EH (cell line): ENCODE results near the gene ZNF879.
A peak's percentile ranks its signal among the peaks of the same experiment; 100 is the strongest.

Source experiments
- DNase-seq: peaks from one replicate; pipeline ENCODE4 v3.0.0-alpha.2; 2015; ENCODE audit warnings: low read depth

The ZNF879 gene

DNA sequence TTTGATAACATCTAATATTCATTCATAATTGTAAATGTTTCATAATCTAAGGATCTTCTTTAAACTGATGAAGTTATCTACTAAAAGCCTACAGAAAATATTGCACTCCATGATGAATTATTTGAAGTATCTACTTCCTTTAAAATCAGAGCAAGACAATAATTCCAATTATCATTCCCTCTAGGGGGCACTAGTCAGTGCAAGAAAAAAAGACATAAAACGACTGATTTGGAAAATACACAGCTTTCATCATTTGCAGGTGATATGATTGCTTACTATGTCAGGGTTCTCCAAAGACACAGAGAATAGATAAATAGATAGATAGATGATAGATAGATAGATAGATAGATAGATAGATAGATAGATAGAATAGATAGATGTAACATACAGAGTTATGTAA lies 14.9 kb upstream of the ZNF879 start:
- DNase-seq: no peak

DNA sequence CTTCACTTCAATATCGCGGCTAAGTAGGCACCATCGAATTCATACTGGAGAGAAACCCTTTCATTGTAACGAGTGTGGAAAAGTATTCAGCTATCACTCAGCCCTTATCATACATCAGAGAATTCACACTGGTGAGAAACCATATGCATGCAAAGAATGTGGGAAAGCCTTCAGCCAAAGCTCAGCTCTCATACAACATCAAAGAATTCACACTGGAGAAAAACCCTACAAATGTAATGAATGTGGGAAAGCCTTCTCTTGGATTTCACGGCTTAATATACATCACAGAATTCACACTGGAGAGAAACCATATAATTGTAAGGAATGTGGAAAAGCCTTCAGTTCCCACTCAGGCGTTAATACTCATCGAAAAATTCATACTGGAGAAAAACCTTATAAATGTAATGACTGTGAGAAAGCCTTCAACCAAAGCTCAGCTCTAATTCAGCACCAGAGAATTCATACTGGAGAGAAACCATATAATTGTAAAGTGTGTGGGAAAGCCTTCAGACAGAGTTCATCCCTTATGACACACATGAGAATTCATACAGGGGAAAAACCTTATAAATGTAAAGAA lies 9.5 kb downstream of the ZNF879 start:
- no peak for DNase-seq

GRCh38 chr5:179044765-179045164 lies 21.2 kb downstream of the ZNF879 start:
- DNase-seq: no peak

DNA sequence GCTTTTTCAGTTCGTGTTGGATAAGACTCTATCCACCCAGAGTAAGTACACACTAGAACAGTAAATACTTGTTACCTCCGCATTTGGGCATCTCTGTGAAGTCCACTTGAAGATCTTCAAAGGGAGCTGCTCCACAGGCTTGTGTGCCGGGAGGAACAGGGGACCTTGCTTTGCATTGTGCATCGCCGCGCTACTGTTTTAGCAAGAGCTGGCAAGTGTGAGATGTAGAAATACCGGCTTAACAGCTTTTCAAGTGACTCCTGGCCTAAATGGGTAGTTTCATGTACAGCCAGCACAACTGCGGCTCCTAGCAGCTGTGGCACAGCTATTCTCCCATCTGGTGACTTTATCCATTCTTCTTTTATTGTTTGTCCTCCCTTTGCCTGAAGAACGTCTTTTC lies 28.2 kb downstream of the ZNF879 start:
- DNase-seq: no peak

- DNase-seq: no peak
Measured at GRCh38 chr5:179054036-179054785, 30.6 kb downstream of the ZNF879 start.

GRCh38 chr5:179054876-179055275 lies 31.3 kb downstream of the ZNF879 start:
- DNase-seq: no peak

DNA sequence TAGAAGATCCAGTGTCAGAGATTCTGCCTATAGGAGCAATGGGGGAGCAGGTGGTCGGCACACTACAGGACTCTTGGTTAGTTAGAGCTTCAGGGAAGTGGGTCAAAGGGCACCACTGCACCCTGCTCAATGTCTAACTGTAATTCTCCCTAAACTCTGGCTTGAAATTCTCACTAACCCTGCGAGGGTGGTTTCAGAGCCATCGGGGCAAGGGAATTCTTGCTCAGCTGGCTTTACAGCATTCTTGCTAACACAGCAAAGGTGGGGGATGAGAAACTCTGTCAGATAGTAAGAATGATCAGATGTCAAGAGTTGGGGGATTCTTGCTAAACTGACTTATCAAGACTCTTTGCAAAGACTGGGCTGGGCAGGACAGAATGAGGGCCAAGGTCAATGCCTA lies 31.8 kb downstream of the ZNF879 start:
- no peak for DNase-seq

DNA sequence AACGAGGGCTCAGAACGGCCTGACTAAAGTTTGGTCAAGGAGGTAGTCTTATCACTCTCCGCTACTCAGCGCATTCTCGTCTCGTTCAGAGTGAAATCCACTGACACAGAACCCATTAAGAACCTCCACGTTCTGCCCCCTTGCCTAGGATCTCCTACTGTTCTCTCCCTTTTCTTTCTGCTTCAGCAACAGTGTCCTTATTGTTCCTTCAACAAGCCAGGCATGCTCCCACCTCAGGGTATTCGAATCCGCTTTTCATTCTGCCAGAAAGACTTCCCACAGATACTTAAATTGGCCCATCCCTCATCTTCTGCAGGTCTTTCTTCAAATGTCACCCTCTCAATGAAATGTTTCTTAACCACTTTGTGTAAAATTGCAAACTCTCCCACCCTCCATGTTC lies 32.2 kb downstream of the ZNF879 start:
- DNase-seq: no peak

DNA sequence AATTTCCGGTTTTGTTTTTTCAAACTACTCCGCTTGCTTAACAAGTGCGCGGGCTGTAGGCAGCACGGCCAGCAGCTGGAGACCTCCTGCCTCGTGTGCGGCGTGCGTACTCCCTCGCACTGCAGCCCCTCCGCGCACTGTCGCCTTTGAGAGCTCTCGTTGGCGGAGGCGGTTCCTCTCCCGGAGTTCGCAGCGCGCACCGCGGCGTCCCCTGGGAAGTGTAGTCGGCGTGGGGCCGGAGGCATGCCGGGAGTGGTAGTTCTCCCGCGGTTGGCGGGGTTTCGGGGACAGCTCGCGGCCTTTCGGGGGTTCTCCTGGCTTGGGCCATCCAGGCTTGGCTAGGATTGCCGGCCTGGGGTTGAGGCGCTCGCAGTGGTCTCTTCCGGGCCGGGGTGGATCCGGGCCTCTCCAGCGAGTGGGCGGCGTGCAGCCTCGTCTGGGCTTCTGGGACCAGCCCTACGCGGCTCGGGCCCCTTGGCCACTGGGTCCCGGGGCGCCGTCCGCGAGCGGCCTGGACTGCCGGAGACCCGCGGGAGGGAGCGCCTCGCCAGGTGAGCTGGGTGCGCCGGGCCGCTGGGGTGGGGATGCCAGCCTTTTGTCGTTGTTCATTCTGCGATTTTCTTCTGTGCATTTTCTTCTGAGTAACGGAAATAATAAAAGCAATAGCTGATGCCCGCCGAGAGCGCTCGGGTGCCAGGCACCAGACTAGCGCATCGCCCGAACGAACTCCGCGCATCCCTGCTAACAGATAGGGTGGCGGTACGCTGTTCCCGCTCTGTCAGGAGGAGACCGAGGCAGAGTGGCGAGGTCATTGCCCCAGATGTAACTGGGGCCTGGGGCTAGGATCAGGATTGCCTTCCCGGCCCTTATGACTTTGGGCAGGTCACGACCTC lies 36.8 kb downstream of the ZNF879 start, which contains the start of gene ZNF354C:
ZNF354C (plus strand) TSS at position 258 of the 893 bp plus-strand sequence. CDS start 1,696 bp downstream, outside the sequence.
- DNase-seq: peak; percentile 87

- no peak for DNase-seq
Measured at GRCh38 chr5:179061025-179061424, 37.4 kb downstream of the ZNF879 start.

DNA sequence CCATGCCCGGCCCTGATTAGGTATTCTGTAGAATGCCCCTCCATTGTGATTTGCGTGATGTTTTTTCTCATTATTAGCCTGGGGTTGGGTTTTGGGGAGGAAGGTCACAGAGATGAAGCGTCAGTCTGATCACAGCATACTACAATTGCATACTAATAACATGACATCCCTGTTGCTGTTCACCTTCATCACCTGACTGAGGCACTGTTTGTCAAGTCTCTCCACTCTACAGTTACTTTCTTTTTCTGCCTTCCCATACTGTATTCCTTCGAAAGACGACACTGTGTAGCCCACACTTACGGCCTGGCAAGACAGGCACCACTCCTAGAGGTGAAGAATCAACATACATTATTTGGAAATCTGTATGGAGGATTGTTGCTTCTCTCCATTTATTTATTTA lies 42.1 kb downstream of the ZNF879 start:
- DNase-seq: no peak

- no peak for DNase-seq
Measured at GRCh38 chr5:179079165-179079987, 55.8 kb downstream of the ZNF879 start.

- no peak for DNase-seq
Measured at GRCh38 chr5:179080724-179081123, 57.1 kb downstream of the ZNF879 start.
